GM21737 (cell line): ENCODE data around the gene KDM5B.
"Not testable (repeated sequence)": the region's sequence is repeated elsewhere in the genome, so short reads cannot be mapped to it uniquely, and the experiment has no call there.

ENCODE experiments used
- ATAC-seq: cut with Tn5 transposase; IDR thresholded peaks from one replicate; pipeline ENCODE4 v1.9.1; 2021; ENCODE audit warnings: mild to moderate bottlenecking, moderate library complexity; ENCODE audit not compliant: unreplicated experiment

The KDM5B gene

GRCh38 chr1:202716654-202717053 lies 91.6 kb downstream of the KDM5B start:
- ATAC-seq = no peak

- not testable (repeated sequence) for ATAC-seq
These were observed 94.0 kb downstream of the KDM5B start for GRCh38 chr1:202714202-202714601.

- no peak for ATAC-seq
These were observed 95.1 kb downstream of the KDM5B start for GRCh38 chr1:202713110-202713509.

GRCh38 chr1:202711949-202712635 lies 96.1 kb downstream of the KDM5B start:
- no peak for ATAC-seq

GRCh38 chr1:202710070-202711045 lies 97.9 kb downstream of the KDM5B start, which contains the start of gene SYT2:
TSS of gene SYT2 (minus strand) at chr1:202710454. CDS start at chr1:202605772, 104,682 bp downstream.
- no peak for ATAC-seq

GRCh38 chr1:202709276-202710041 lies 98.8 kb downstream of the KDM5B start:
- ATAC-seq = no peak

- ATAC-seq = no peak
These were observed 99.6 kb downstream of the KDM5B start for GRCh38 chr1:202708456-202709275.

- no peak for ATAC-seq
These were observed 101.4 kb downstream of the KDM5B start for GRCh38 chr1:202706851-202707250.

GRCh38 chr1:202704601-202705000 lies 103.6 kb downstream of the KDM5B start:
- no peak for ATAC-seq

GRCh38 chr1:202703191-202703590 lies 105.0 kb downstream of the KDM5B start:
- no peak for ATAC-seq

GRCh38 chr1:202702088-202702487 lies 106.1 kb downstream of the KDM5B start:
- ATAC-seq = no peak

- ATAC-seq = no peak
These were observed 107.0 kb downstream of the KDM5B start for GRCh38 chr1:202701200-202701599.

- ATAC-seq = no peak
These were observed 108.2 kb downstream of the KDM5B start for GRCh38 chr1:202700061-202700460.

- no peak for ATAC-seq
These were observed 109.9 kb downstream of the KDM5B start for GRCh38 chr1:202698276-202698675.

- ATAC-seq = no peak
These were observed 111.2 kb downstream of the KDM5B start for GRCh38 chr1:202697038-202697437.

GRCh38 chr1:202694314-202694713 lies 113.9 kb downstream of the KDM5B start:
- no peak for ATAC-seq

- no peak for ATAC-seq
These were observed 115.2 kb downstream of the KDM5B start for GRCh38 chr1:202692959-202693555.

- ATAC-seq = no peak
These were observed 116.4 kb downstream of the KDM5B start for GRCh38 chr1:202691816-202692215.

- ATAC-seq = no peak
These were observed 118.5 kb downstream of the KDM5B start for GRCh38 chr1:202689493-202690342.
